Measurements from ENCODE around the gene MEOX1.

MEOX1 gene

GRCh38 chr17:43662413-43663141 is 855 bp upstream of the MEOX1 start:
- in situ Hi-C loops (cut with MboI; ENCODE audit: low sequenced_read_pairs, unreplicated experiment) = loop anchor here (25.0 kb wide), 1 partner anchor 275 kb away; the partner anchor contains the start of gene ARL4D
- DNase-seq (ENCODE audit: low spot score) = no peak
- no peak for TF ChIP-seq CTCF (IDR thresholded peaks at IDR 0.05; ENCODE audit: borderline replicate concordance, control extremely low read depth, extremely low read depth, insufficient read depth, missing control alignments)

- in situ Hi-C loops (cut with MboI; ENCODE audit: low sequenced_read_pairs, unreplicated experiment) = loop anchor here (25.0 kb wide), 1 partner anchor 274 kb away; the partner anchor contains the start of gene ARL4D
- no peak for TF ChIP-seq CTCF (IDR thresholded peaks at IDR 0.05; ENCODE audit: borderline replicate concordance, control extremely low read depth, extremely low read depth, insufficient read depth, missing control alignments)
- DNase-seq (ENCODE audit: low spot score) = no peak
Observed at GRCh38 chr17:43660816-43661493, 767 bp downstream of the MEOX1 start.

GRCh38 chr17:43659823-43660617 is 1.7 kb downstream of the MEOX1 start:
- TF ChIP-seq CTCF (IDR thresholded peaks at IDR 0.05; ENCODE audit: borderline replicate concordance, control extremely low read depth, extremely low read depth, insufficient read depth, missing control alignments) = no peak
- in situ Hi-C loops (cut with MboI; ENCODE audit: low sequenced_read_pairs, unreplicated experiment) = loop anchor here (25.0 kb wide), 1 partner anchor 273 kb away; the partner anchor contains the start of gene ARL4D

GRCh38 chr17:43658900-43659299 is 2.8 kb downstream of the MEOX1 start:
- in situ Hi-C loops (cut with MboI; ENCODE audit: low sequenced_read_pairs, unreplicated experiment) = loop anchor here (25.0 kb wide), 1 partner anchor 272 kb away; the partner anchor contains the start of gene ARL4D
- no peak for DNase-seq (ENCODE audit: low spot score)

More at GRCh38 chr17:43659823-43660617, 1.7 kb downstream of the MEOX1 start:
- DNase-seq (ENCODE audit: low spot score) = no peak

GRCh38 chr17:43655693-43656255 is 5.9 kb downstream of the MEOX1 start:
- no peak for DNase-seq (ENCODE audit: low spot score)
- in situ Hi-C loops (cut with MboI; ENCODE audit: low sequenced_read_pairs, unreplicated experiment) = loop anchor here (25.0 kb wide), 1 partner anchor 268 kb away; the partner anchor contains the start of gene ARL4D
- no peak for TF ChIP-seq CTCF (IDR thresholded peaks at IDR 0.05; ENCODE audit: borderline replicate concordance, control extremely low read depth, extremely low read depth, insufficient read depth, missing control alignments)

More at GRCh38 chr17:43658900-43659299, 2.8 kb downstream of the MEOX1 start:
- TF ChIP-seq CTCF (IDR thresholded peaks at IDR 0.05; ENCODE audit: borderline replicate concordance, control extremely low read depth, extremely low read depth, insufficient read depth, missing control alignments) = no peak

GRCh38 chr17:43652124-43652480 is 9.6 kb downstream of the MEOX1 start:
- in situ Hi-C loops (cut with MboI; ENCODE audit: low sequenced_read_pairs, unreplicated experiment) = loop anchor here (25.0 kb wide), 1 partner anchor 265 kb away; the partner anchor contains the start of gene ARL4D
- TF ChIP-seq CTCF (IDR thresholded peaks at IDR 0.05; ENCODE audit: borderline replicate concordance, control extremely low read depth, extremely low read depth, insufficient read depth, missing control alignments) = no peak
- no peak for DNase-seq (ENCODE audit: low spot score)

Data from GM13976 (cell line).